Neural progenitor cell (in vitro differentiated cells): ENCODE measurements around the gene PCGF5. TPM values are rescaled to one million over a fixed set of nuclear protein-coding genes. Genes with fewer than 3 reads are reported as not detected.
A peak's percentile ranks its signal among the peaks of the same experiment; 100 is the strongest.

ENCODE experiments used
- DNase-seq: peaks from one replicate; pipeline ENCODE4 v3.0.0-alpha.2; 2016; ENCODE audit warnings: low spot score
- H2AFZ ChIP-seq: fragments of 200-600 bp; sonication (generic); replicated peaks from 2 replicates; pipeline ENCODE4 v1.6.1; 2016; ENCODE audit warnings: antibody characterized with exemption
- H3F3A ChIP-seq: fragments of 200-600 bp; sonication (generic); 2 replicates; pipeline ENCODE4 v1.6.1; 2016; ENCODE audit warnings: antibody characterized with exemption, low read depth
- H3K27ac ChIP-seq: fragments of 200-600 bp; sonication (generic); 2 replicates; pipeline ENCODE4 v1.5.1; 2016; ENCODE audit warnings: mild to moderate bottlenecking
- H3K27me3 ChIP-seq: fragments of 200-600 bp; sonication (generic); 2 replicates; pipeline ENCODE4 v1.6.1; 2016; ENCODE audit warnings: mild to moderate bottlenecking, moderate library complexity
- H3K36me3 ChIP-seq: fragments of 200-600 bp; sonication (generic); 2 replicates; pipeline ENCODE4 v1.5.1; 2016
- H3K4me1 ChIP-seq: fragments of 200-600 bp; sonication (generic); 2 replicates; pipeline ENCODE4 v1.6.1; 2016; ENCODE audit warnings: mixed run types
- H3K4me2 ChIP-seq: fragments of 200-600 bp; sonication (generic); 2 replicates; pipeline ENCODE4 v1.6.1; 2016
- H3K4me3 ChIP-seq: fragments of 200-600 bp; sonication (generic); 2 replicates; pipeline ENCODE4 v1.5.1; 2016
- H3K79me2 ChIP-seq: fragments of 200-600 bp; sonication (generic); 2 replicates; pipeline ENCODE4 v1.6.1; 2016; ENCODE audit warnings: low read depth
- H3K9ac ChIP-seq: fragments of 200-600 bp; sonication (generic); 2 replicates; pipeline ENCODE4 v1.6.1; 2016
- H3K9me3 ChIP-seq: fragments of 200-600 bp; sonication (generic); 2 replicates; pipeline ENCODE4 v1.5.1; 2016; ENCODE audit warnings: low read depth
- H4K20me1 ChIP-seq: fragments of 200-600 bp; sonication (generic); 2 replicates; pipeline ENCODE4 v1.6.1; 2016; ENCODE audit warnings: low read depth
- H3K27ac Mint-ChIP-seq: 3 replicates; pipeline ENCODE4 v1.8.0; 2021; ENCODE audit warnings: mixed read lengths
- H3K27me3 Mint-ChIP-seq: 2 replicates; pipeline ENCODE4 v1.8.0; 2022; ENCODE audit warnings: low read depth, mild to moderate bottlenecking, inconsistent platforms, moderate library complexity, mixed read lengths; ENCODE audit not compliant: insufficient read depth
- H3K36me3 Mint-ChIP-seq: 3 replicates; pipeline ENCODE4 v1.8.0; 2021; ENCODE audit warnings: mixed read lengths
- H3K4me1 Mint-ChIP-seq: 3 replicates; pipeline ENCODE4 v1.8.0; 2021; ENCODE audit warnings: mixed read lengths
- H3K4me3 Mint-ChIP-seq: 3 replicates; pipeline ENCODE4 v1.8.0; 2021; ENCODE audit warnings: mild to moderate bottlenecking, moderate library complexity, mixed read lengths
- H3K9me3 Mint-ChIP-seq: 3 replicates; pipeline ENCODE4 v1.8.0; 2020; ENCODE audit warnings: mixed read lengths
- EZH2 ChIP-seq: fragments of 200-600 bp; sonication (generic); IDR thresholded peaks from 2 replicates; pipeline ENCODE4 v1.6.1; 2017; ENCODE audit warnings: antibody characterized with exemption, mild to moderate bottlenecking, moderate library complexity
- EZH2phosphoT487 ChIP-seq: fragments of 200-600 bp; sonication (generic); IDR thresholded peaks from 2 replicates; pipeline ENCODE4 v1.6.1; 2017; ENCODE audit warnings: antibody characterized with exemption
- total RNA-seq: library from RNA; depleted of rRNA; stranded (reverse); fragments of >200 nt; gene quantifications from 2 replicates; pipeline ENCODE4 v1.2.3, GENCODE V29; 2015; ENCODE audit warnings: low replicate concordance
- TF ChIP-seq, protein P1 (sequence below): fragments of 200-600 bp; sonication (generic); IDR thresholded peaks from 2 replicates; pipeline ENCODE4 v1.5.1; 2017; ENCODE audit warnings: antibody characterized with exemption, mild to moderate bottlenecking

PCGF5 gene
- total RNA-seq, 1 donor from 2014 or later: 6.1 TPM

DNA sequence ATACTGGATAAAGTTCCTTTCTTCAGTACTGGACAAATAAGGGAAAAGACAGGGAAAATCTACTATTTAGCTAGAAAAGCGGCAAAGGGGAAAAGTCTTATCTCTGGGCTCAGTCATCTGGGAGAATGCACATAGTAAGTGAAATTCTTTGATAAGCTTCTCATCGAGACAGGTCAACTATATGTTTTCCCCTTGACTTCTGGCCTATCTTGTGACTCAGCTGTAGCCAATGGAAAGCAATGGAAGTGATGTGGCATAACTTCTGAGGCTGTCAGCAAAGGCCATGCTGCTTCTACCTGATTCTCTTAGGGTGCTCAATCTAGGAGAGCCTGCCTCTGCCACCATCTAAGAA lies 91.9 kb downstream of the PCGF5 start:
- Histone ChIP-seq H3K4me1 (peaks cover 9% of the 10 kb centered on the region), H3F3A (no peaks in the 10 kb centered on the region), H3K27me3 (no peaks in the 10 kb centered on the region), H3K9ac (no peak overlapping the region), H3K9me3 (no peaks in the 10 kb centered on the region), H2AFZ (no peak overlapping the region), H3K4me3 (no peak overlapping the region), H4K20me1 (no peaks in the 10 kb centered on the region), H3K79me2 (no peaks in the 10 kb centered on the region), H3K27ac (no peak overlapping the region), H3K36me3 (no peaks in the 10 kb centered on the region), H3K4me2 (no peak overlapping the region)
- no peaks in the 10 kb centered on the region for H3K36me3 Mint-ChIP-seq
- TF ChIP-seq, protein P1, sequence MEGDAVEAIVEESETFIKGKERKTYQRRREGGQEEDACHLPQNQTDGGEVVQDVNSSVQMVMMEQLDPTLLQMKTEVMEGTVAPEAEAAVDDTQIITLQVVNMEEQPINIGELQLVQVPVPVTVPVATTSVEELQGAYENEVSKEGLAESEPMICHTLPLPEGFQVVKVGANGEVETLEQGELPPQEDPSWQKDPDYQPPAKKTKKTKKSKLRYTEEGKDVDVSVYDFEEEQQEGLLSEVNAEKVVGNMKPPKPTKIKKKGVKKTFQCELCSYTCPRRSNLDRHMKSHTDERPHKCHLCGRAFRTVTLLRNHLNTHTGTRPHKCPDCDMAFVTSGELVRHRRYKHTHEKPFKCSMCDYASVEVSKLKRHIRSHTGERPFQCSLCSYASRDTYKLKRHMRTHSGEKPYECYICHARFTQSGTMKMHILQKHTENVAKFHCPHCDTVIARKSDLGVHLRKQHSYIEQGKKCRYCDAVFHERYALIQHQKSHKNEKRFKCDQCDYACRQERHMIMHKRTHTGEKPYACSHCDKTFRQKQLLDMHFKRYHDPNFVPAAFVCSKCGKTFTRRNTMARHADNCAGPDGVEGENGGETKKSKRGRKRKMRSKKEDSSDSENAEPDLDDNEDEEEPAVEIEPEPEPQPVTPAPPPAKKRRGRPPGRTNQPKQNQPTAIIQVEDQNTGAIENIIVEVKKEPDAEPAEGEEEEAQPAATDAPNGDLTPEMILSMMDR: no peak
- TF ChIP-seq EZH2phosphoT487 (no peak), EZH2 (no peak)
- no peak overlapping the region for H3K27ac Mint-ChIP-seq
- peaks cover 3% of the 10 kb centered on the region for H3K27me3 Mint-ChIP-seq
- no peak for DNase-seq
- no peaks in the 10 kb centered on the region for H3K9me3 Mint-ChIP-seq
- no peak overlapping the region for H3K4me3 Mint-ChIP-seq
- H3K4me1 Mint-ChIP-seq: peaks cover 23% of the 10 kb centered on the region

DNA sequence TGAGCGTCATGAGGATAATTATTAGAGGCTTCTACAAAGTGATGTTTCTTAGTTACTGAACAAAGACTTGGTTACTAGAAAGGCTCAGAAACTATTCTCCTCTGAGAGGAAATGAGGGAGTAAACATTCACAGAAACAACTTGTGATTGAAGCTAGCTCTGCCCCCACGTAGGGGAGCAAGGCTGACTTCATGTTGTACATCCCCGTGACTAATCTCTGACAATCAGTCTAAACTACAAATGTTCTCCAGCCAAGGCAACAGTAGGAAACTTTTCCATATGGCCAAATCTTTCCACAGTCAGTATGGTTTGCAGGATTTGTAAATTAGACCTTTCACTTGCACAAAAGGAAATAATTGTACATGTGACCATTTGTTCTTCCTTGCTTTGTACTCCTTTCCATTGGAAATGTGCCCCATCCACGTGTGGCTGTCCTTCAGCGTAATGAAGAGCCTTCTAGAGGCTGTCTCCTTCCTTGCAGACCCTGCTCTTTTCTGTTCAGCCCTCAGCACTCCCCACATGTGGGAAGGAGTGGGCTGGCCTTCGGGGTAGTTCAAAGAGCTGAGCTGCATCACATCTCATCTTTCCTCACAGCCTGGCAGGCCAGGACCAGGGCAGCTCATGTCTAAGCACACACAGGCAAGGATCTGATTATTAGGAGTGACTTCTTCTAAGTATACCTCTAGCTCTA lies 93.5 kb downstream of the PCGF5 start:
- H3K36me3 Mint-ChIP-seq: no peaks in the 10 kb centered on the region
- H3K27ac Mint-ChIP-seq: peak overlapping the region; percentile 93
- Histone ChIP-seq H3K36me3 (no peaks in the 10 kb centered on the region), H3K4me3 (no peak overlapping the region), H3K4me2 (no peak overlapping the region), H3F3A (no peaks in the 10 kb centered on the region), H3K9ac (no peak overlapping the region), H3K79me2 (no peaks in the 10 kb centered on the region), H3K4me1 (peaks cover 9% of the 10 kb centered on the region), H4K20me1 (no peaks in the 10 kb centered on the region), H2AFZ (peak overlapping the region; percentile 34), H3K27me3 (no peaks in the 10 kb centered on the region), H3K9me3 (no peaks in the 10 kb centered on the region), H3K27ac (no peak overlapping the region)
- H3K4me1 Mint-ChIP-seq: peaks cover 23% of the 10 kb centered on the region
- peak overlapping the region; percentile 48 for H3K4me3 Mint-ChIP-seq
- H3K27me3 Mint-ChIP-seq: peaks cover 3% of the 10 kb centered on the region
- DNase-seq: no peak
- TF ChIP-seq, protein P1: no peak
- TF ChIP-seq EZH2 (no peak), EZH2phosphoT487 (no peak)
- H3K9me3 Mint-ChIP-seq: no peaks in the 10 kb centered on the region

DNA sequence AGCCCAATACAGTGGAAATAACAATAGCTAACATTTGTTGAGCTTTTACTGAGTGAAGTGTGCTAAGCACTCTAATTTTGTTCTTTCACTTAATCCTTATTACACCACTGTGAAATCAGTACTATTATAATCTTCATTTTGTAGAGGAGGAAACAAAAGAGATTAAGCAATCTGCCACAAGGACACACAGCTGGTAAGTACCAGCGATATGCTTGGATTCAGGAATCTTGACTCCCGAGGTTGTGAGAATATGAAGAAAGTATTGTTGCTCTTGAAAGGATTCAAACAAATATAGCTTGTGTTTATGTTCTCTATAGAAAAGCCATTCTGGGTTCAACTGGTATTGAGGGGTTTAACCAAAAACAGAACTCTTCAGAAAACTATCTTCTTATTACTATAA lies 96.0 kb downstream of the PCGF5 start:
- no peak for DNase-seq
- no peaks in the 10 kb centered on the region for H3K79me2 ChIP-seq
- no peak overlapping the region for H3K27ac Mint-ChIP-seq
- no peaks in the 10 kb centered on the region for H3K9me3 Mint-ChIP-seq
- H2AFZ ChIP-seq: no peak overlapping the region
- no peak overlapping the region for H3K9ac ChIP-seq
- H4K20me1 ChIP-seq: no peaks in the 10 kb centered on the region
- no peaks in the 10 kb centered on the region for H3K9me3 ChIP-seq
- H3F3A ChIP-seq: no peaks in the 10 kb centered on the region
- H3K36me3 Mint-ChIP-seq: no peaks in the 10 kb centered on the region
- H3K4me2 ChIP-seq: no peak overlapping the region
- no peak overlapping the region for H3K4me3 Mint-ChIP-seq
- peaks cover 5% of the 10 kb centered on the region for H3K27me3 Mint-ChIP-seq
- no peaks in the 10 kb centered on the region for H3K36me3 ChIP-seq
- no peaks in the 10 kb centered on the region for H3K27me3 ChIP-seq
- peaks cover 23% of the 10 kb centered on the region for H3K4me1 Mint-ChIP-seq
- H3K4me1 ChIP-seq: peaks cover 9% of the 10 kb centered on the region
- TF ChIP-seq EZH2phosphoT487 (no peak), EZH2 (no peak)
- TF ChIP-seq, protein P1: no peak
- no peak overlapping the region for H3K27ac ChIP-seq
- H3K4me3 ChIP-seq: no peak overlapping the region
